Measurements from ENCODE around the gene DGCR2. TPM values are rescaled to one million over a fixed set of nuclear protein-coding genes. Genes with fewer than 3 reads are reported as not detected.
A peak's percentile ranks its signal among the peaks of the same experiment; 100 is the strongest.

DGCR2 gene
- total RNA-seq, 6 experiments from 2014 or later: 19.8 to 31.7 (median 24.7) TPM

- no peaks in the 10 kb centered on the region for H3K9me3 ChIP-seq
- DNase-seq (no peak), ATAC-seq (no peak)
- WGBS (ENCODE audit: insufficient coverage, low coverage, low lambda C conversion rate, missing lambda C conversion rate): 86% methylated on average over 2 of the region's 2 CpGs
- H3K36me3 ChIP-seq: peaks cover 0 to 10% (median 0%) of the 10 kb centered on the region in 4 donors
- intact Hi-C loops (cut with DNase I): no loop called here
- H3K27me3 ChIP-seq: no peaks in the 10 kb centered on the region
- peaks cover 0 to 10% (median 0%) of the 10 kb centered on the region in 4 donors for H3K4me1 ChIP-seq
- TF ChIP-seq POLR2A (IDR thresholded peaks at IDR 0.05) (no peak), CTCF (IDR thresholded peaks at IDR 0.05) (no peak)
- H3K4me3 ChIP-seq: no peak overlapping the region
- H3K27ac ChIP-seq: no peak overlapping the region
These were observed 32.0 kb downstream of the DGCR2 start for GRCh38 chr22:19090183-19090582.

GRCh38 chr22:19088866-19089595 lies 33.2 kb downstream of the DGCR2 start:
- intact Hi-C loops (cut with DNase I): no loop called here
- Histone ChIP-seq H3K36me3 (peaks cover 0 to 10% (median 0%) of the 10 kb centered on the region in 4 donors), H3K27ac (no peak overlapping the region), H3K9me3 (no peaks in the 10 kb centered on the region), H3K4me1 (peaks cover 0 to 10% (median 0%) of the 10 kb centered on the region in 4 donors), H3K4me3 (no peak overlapping the region), H3K27me3 (no peaks in the 10 kb centered on the region)
- TF ChIP-seq POLR2A (IDR thresholded peaks at IDR 0.05): no peak
- no peak for TF ChIP-seq CTCF (IDR thresholded peaks at IDR 0.05)
- WGBS (ENCODE audit: insufficient coverage, low coverage, low lambda C conversion rate, missing lambda C conversion rate): 95% methylated on average over 3 of the region's 14 CpGs
- DNase-seq: peak in 1 of 3 donors; percentile 45
- no peak for ATAC-seq

GRCh38 chr22:19086896-19087295 lies 35.3 kb downstream of the DGCR2 start:
- no peaks in the 10 kb centered on the region for H3K27me3 ChIP-seq
- TF ChIP-seq POLR2A (IDR thresholded peaks at IDR 0.05) (no peak), CTCF (IDR thresholded peaks at IDR 0.05) (no peak)
- intact Hi-C loops (cut with DNase I): no loop called here
- DNase-seq (peak in 1 of 3 donors; percentile 40), ATAC-seq (no peak)
- H3K9me3 ChIP-seq: no peaks in the 10 kb centered on the region
- H3K36me3 ChIP-seq: peaks cover 0 to 10% (median 0%) of the 10 kb centered on the region in 4 donors
- 90% methylated on average over 1 of the region's 3 CpGs for WGBS (ENCODE audit: insufficient coverage, low coverage, low lambda C conversion rate, missing lambda C conversion rate)
- no peak overlapping the region for H3K27ac ChIP-seq
- no peak overlapping the region for H3K4me3 ChIP-seq
- H3K4me1 ChIP-seq: peaks cover 0 to 6% (median 0%) of the 10 kb centered on the region in 4 donors

GRCh38 chr22:19086417-19086816 lies 35.8 kb downstream of the DGCR2 start:
- TF ChIP-seq POLR2A (IDR thresholded peaks at IDR 0.05) (no peak), CTCF (IDR thresholded peaks at IDR 0.05) (no peak)
- no peak overlapping the region for H3K4me3 ChIP-seq
- WGBS (ENCODE audit: insufficient coverage, low coverage, low lambda C conversion rate, missing lambda C conversion rate): 85% methylated on average over 3 of the region's 6 CpGs
- DNase-seq (peak in 1 of 3 donors; percentile 24), ATAC-seq (peak; percentile 9 to 39 (median 22))
- intact Hi-C loops (cut with DNase I): no loop called here
- H3K9me3 ChIP-seq: no peaks in the 10 kb centered on the region
- no peaks in the 10 kb centered on the region for H3K27me3 ChIP-seq
- H3K4me1 ChIP-seq: peaks cover 0 to 6% (median 0%) of the 10 kb centered on the region in 4 donors
- H3K27ac ChIP-seq: no peak overlapping the region
- H3K36me3 ChIP-seq: peaks cover 0 to 10% (median 0%) of the 10 kb centered on the region in 4 donors
